OCI-LY1 (cell line): ENCODE measurements around the gene EPM2A.

ENCODE experiments used
- EZH2 ChIP-seq: fragments of 200-600 bp; sonication (generic), shearing (Covaris generic); IDR thresholded peaks from 2 replicates; pipeline ENCODE4 v1.8.0; 2017; ENCODE audit warnings: borderline replicate concordance, mixed run types, mild to moderate bottlenecking, antibody characterized with exemption, low read length, moderate library complexity, mixed read lengths
- TF ChIP-seq, protein P1 (sequence below): fragments of 200-600 bp; sonication (generic), shearing (Covaris generic); IDR thresholded peaks from 2 replicates; pipeline ENCODE4 v1.5.1; 2017; ENCODE audit warnings: mild to moderate bottlenecking, antibody characterized with exemption, low read length, moderate library complexity, mixed read lengths

DNA sequence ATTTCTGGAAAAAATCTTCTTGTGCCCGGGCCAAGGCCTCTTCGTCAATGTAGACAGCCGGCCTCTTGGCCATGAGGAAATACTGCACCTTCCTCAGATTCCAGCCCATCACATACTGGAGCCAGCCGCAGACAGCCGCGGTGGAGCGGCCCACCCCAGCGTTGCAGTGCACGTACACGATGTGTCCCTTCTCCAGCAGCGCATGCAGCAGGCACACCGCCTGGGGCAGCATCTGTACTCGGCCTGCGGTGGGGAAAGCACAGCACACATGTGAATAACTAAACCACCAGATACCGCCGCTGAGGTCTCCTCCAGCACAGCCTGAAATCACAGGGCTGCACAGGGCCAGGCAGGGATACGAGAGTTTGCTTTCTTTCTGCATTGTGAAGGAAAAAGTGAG lies 107.9 kb downstream of the EPM2A start:
- TF ChIP-seq, protein P1, sequence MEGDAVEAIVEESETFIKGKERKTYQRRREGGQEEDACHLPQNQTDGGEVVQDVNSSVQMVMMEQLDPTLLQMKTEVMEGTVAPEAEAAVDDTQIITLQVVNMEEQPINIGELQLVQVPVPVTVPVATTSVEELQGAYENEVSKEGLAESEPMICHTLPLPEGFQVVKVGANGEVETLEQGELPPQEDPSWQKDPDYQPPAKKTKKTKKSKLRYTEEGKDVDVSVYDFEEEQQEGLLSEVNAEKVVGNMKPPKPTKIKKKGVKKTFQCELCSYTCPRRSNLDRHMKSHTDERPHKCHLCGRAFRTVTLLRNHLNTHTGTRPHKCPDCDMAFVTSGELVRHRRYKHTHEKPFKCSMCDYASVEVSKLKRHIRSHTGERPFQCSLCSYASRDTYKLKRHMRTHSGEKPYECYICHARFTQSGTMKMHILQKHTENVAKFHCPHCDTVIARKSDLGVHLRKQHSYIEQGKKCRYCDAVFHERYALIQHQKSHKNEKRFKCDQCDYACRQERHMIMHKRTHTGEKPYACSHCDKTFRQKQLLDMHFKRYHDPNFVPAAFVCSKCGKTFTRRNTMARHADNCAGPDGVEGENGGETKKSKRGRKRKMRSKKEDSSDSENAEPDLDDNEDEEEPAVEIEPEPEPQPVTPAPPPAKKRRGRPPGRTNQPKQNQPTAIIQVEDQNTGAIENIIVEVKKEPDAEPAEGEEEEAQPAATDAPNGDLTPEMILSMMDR: no peak
- no peak for TF ChIP-seq EZH2
